Left ventricle myocardium inferior (tissue), 1 donor: ENCODE measurements around the gene CRIP3. TPM values are rescaled to one million over a fixed set of nuclear protein-coding genes. Genes with fewer than 3 reads are reported as not detected.
A peak's percentile ranks its signal among the peaks of the same experiment; 100 is the strongest.

ENCODE experiments used
- DNase-seq: peaks from one replicate; pipeline ENCODE4 v3.0.0-alpha.2; 2020
- H3K27ac ChIP-seq: fragments of 200-600 bp; replicated peaks from 2 replicates; pipeline ENCODE4 v1.8.0; 2021
- H3K27me3 ChIP-seq: fragments of 200-600 bp; 2 replicates; pipeline ENCODE4 v1.8.0; 2021; ENCODE audit warnings: low read depth
- H3K36me3 ChIP-seq: fragments of 200-600 bp; 2 replicates; pipeline ENCODE4 v1.8.0; 2021
- H3K4me1 ChIP-seq: fragments of 200-600 bp; 2 replicates; pipeline ENCODE4 v1.8.0; 2021
- H3K4me3 ChIP-seq: fragments of 200-600 bp; 2 replicates; pipeline ENCODE4 v1.8.0; 2021; ENCODE audit warnings: mild to moderate bottlenecking, moderate library complexity
- H3K9me3 ChIP-seq: fragments of 200-600 bp; replicated peaks from 2 replicates; pipeline ENCODE4 v1.8.0; 2021
- intact Hi-C: fragments of 100-400 bp; cut with micrococcal nuclease; formaldehyde crosslinking; loops from one replicate; pipeline ENCODE4 v1.11.0; 2022
- total RNA-seq: library from RNA; stranded (reverse); fragmentation: NEBNext Ultra II Directional; extraction: Animal tissue kit (Norgen Biotek cat#: 25700); gene quantifications from one replicate; pipeline ENCODE4 v1.2.1, GENCODE V29; 2021
- TF ChIP-seq, protein P1 (sequence below): fragments of 200-600 bp; IDR thresholded peaks from 2 replicates; pipeline ENCODE4 v1.8.0; 2021; ENCODE audit warnings: antibody characterized with exemption, mild to moderate bottlenecking, borderline replicate concordance
- donor health status: DM: no; HTN: yes; CAD: no; lungs with severe emphysema.

CRIP3 gene
- total RNA-seq, 1 donor from 2014 or later = 42.3 TPM

DNA sequence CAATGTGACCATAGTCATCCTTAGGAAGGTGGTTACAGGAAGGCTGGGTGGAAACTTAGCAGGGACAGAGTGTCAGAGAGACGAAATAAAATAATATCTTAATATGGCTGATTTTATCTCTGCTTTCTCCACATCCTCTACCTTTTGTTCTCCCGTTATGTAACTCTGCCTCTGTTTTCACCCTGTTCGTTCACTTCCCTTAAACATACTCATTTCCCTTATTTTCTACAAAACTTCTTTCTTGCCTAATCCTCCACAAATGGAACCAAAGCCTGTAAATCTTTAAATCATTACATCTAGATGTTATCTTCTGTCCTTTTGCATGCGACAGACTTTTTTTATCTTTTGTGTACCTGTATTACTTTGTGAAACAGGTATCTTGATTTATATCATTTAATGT, 23.3 kb upstream of the CRIP3 start:
- intact Hi-C loops = no loop called here
- TF ChIP-seq, protein P1, sequence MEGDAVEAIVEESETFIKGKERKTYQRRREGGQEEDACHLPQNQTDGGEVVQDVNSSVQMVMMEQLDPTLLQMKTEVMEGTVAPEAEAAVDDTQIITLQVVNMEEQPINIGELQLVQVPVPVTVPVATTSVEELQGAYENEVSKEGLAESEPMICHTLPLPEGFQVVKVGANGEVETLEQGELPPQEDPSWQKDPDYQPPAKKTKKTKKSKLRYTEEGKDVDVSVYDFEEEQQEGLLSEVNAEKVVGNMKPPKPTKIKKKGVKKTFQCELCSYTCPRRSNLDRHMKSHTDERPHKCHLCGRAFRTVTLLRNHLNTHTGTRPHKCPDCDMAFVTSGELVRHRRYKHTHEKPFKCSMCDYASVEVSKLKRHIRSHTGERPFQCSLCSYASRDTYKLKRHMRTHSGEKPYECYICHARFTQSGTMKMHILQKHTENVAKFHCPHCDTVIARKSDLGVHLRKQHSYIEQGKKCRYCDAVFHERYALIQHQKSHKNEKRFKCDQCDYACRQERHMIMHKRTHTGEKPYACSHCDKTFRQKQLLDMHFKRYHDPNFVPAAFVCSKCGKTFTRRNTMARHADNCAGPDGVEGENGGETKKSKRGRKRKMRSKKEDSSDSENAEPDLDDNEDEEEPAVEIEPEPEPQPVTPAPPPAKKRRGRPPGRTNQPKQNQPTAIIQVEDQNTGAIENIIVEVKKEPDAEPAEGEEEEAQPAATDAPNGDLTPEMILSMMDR = no peak
- Histone ChIP-seq H3K9me3 (no peaks in the 10 kb centered on the region), H3K27ac (no peak overlapping the region), H3K36me3 (no peaks in the 10 kb centered on the region), H3K27me3 (no peaks in the 10 kb centered on the region), H3K4me1 (peaks cover 26% of the 10 kb centered on the region), H3K4me3 (no peak overlapping the region)
- no peak for DNase-seq

DNA sequence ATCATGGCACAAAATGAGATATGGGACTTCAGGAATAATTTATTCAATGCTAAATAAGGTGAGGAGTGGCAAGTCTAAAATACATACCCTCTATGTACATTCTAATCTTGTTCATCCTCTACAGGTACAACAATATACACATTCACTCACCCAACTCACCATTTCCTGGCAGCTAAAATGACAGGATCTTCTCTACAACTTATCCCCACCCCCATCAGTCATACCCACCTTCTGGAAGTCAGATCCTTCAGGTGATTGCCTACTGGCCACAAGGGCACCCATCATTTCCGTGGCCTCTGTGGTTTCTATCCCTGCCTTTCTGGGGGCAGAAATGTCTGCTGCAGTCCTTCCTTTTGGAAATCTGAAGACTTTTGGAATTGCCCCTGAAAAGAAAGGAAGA, 22.8 kb upstream of the CRIP3 start:
- Histone ChIP-seq H3K27ac (no peak overlapping the region), H3K4me1 (peaks cover 24% of the 10 kb centered on the region), H3K4me3 (no peak overlapping the region), H3K36me3 (no peaks in the 10 kb centered on the region), H3K27me3 (no peaks in the 10 kb centered on the region), H3K9me3 (no peaks in the 10 kb centered on the region)
- intact Hi-C loops = no loop called here
- TF ChIP-seq, protein P1 = no peak
- DNase-seq = no peak

GRCh38 chr6:43328528-43328927, 19.9 kb upstream of the CRIP3 start:
- Histone ChIP-seq H3K9me3 (peaks cover 4% of the 10 kb centered on the region), H3K27ac (peak overlapping the region; percentile 85), H3K4me1 (peaks cover 11% of the 10 kb centered on the region), H3K4me3 (no peak overlapping the region), H3K36me3 (no peaks in the 10 kb centered on the region), H3K27me3 (no peaks in the 10 kb centered on the region)
- peak; percentile 57 for DNase-seq
- intact Hi-C loops = no loop called here
- TF ChIP-seq, protein P1 = no peak

DNA sequence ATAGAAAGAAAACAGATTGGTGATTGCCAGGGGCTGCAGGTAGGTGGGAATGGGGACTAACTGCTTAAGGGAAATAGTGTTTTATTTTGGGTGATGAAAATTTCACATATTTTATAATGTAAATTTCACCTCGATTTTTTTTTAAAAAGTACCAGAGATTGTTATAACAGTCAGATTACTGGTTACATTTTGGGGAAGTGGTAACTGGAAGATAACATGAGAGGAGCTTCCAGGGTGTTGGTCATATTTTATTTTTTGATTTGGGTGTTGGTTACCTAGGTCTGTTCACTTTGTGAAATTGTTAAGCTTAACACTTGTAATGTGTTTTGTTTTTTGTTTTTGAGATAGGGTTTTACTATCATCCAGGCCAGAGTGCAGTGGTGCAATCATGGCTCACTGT, 17.2 kb upstream of the CRIP3 start:
- intact Hi-C loops = no loop called here

GRCh38 chr6:43318011-43318410, 9.4 kb upstream of the CRIP3 start:
- H3K9me3 ChIP-seq = no peaks in the 10 kb centered on the region
- H3K4me1 ChIP-seq = no peaks in the 10 kb centered on the region
- intact Hi-C loops = no loop called here
- H3K4me3 ChIP-seq = no peak overlapping the region
- no peaks in the 10 kb centered on the region for H3K27me3 ChIP-seq
- DNase-seq = no peak
- H3K27ac ChIP-seq = no peak overlapping the region
- TF ChIP-seq, protein P1 = no peak
- no peaks in the 10 kb centered on the region for H3K36me3 ChIP-seq

More for the DNA sequence above, 17.2 kb upstream of the CRIP3 start:
- Histone ChIP-seq H3K27me3 (no peaks in the 10 kb centered on the region), H3K4me3 (no peak overlapping the region), H3K9me3 (peaks cover 4% of the 10 kb centered on the region), H3K36me3 (no peaks in the 10 kb centered on the region), H3K27ac (no peak overlapping the region), H3K4me1 (peaks cover 11% of the 10 kb centered on the region)
- TF ChIP-seq, protein P1 = no peak
- DNase-seq = no peak

GRCh38 chr6:43313813-43314212, 5.2 kb upstream of the CRIP3 start:
- DNase-seq = no peak
- H3K36me3 ChIP-seq = no peaks in the 10 kb centered on the region
- TF ChIP-seq, protein P1 = no peak
- H3K4me1 ChIP-seq = peaks cover 4% of the 10 kb centered on the region
- H3K27me3 ChIP-seq = no peaks in the 10 kb centered on the region
- H3K4me3 ChIP-seq = no peak overlapping the region
- intact Hi-C loops = no loop called here
- H3K27ac ChIP-seq = no peak overlapping the region
- no peaks in the 10 kb centered on the region for H3K9me3 ChIP-seq
